ENCODE measurements around the gene ZNF786.
"Not testable (repeated sequence)": the region's sequence is repeated elsewhere in the genome, so short reads cannot be mapped to it uniquely, and the experiment has no call there.

ZNF786 gene

DNA sequence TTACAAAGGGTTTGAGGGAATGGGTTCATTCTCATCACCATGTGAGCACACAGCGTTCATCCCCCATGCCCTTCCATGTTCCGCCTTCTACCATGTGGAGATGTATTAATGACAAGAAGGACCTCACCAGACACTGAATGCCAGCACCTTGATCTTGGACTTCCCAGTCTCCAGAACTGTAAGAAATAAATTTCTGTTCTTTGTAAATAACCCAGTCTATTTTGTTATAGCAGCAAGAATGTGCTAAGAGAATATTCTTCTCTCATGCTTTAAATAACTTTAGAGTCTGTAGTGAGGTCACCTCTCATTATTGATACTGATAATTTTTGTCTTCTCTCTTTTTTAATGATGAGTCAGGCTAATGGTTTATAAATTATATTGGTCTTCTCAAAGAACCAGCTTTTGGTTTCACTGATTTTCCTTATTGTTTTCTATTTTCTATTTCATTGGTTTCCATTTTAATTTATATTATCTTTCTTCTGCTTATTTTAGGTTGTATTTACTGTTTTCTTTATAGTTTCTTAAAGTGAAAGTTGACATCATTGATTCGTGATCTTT, 59.1 kb downstream of the ZNF786 start:
- no peak for DNase-seq (ENCODE audit: low read depth in 2 of 2)

GRCh38 chr7:149030439-149030838, 60.1 kb downstream of the ZNF786 start:
- DNase-seq (ENCODE audit: low read depth in 2 of 2) = not testable (repeated sequence)

- peak; percentile 100 for DNase-seq (ENCODE audit: low read depth in 2 of 2)
Measured at GRCh38 chr7:149028346-149029109, 62.0 kb downstream of the ZNF786 start, which contains the start of gene PDIA4. Gene PDIA4 (minus strand): TSS chr7:149028505. CDS start chr7:149028408, 97 bp downstream.

DNA sequence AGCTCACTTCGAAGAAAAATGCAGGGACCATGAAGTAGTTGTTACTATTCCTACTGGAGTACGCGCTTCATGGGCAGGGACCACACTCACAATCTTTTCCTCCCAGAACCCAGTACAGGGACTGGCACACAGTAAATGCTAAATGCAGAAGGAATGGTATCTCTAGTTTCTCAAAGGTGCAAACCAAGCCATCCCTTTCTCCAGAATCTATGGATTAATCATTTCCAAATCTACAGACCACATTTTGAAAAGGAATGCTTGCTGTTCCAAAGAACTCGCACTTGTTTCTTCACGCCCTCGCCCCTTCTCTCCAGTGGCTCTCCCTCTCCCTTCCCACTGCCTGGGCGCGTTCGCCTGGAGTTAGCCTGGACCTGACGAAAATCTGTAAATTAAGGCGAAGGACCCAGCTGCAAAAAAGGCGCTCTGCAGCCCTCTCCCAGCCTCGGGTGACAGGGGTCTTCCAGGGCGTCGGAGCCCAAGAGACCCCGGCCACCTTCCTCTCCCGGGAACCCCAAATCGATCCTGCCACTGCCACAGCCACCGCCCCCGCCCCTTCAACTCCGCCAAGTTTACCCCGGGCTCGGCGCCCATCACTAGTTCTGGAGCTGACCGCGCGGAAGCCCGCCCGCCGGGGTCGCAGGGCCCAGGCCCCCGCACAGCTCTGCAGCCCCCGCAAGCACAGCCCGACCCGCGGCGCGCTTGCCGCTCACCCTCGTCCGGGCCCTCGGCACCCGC, 62.7 kb downstream of the ZNF786 start:
- no peak for DNase-seq (ENCODE audit: low read depth in 2 of 2)

- no peak for DNase-seq (ENCODE audit: low read depth in 2 of 2)
Measured at GRCh38 chr7:149027055-149027454, 63.5 kb downstream of the ZNF786 start.

DNA sequence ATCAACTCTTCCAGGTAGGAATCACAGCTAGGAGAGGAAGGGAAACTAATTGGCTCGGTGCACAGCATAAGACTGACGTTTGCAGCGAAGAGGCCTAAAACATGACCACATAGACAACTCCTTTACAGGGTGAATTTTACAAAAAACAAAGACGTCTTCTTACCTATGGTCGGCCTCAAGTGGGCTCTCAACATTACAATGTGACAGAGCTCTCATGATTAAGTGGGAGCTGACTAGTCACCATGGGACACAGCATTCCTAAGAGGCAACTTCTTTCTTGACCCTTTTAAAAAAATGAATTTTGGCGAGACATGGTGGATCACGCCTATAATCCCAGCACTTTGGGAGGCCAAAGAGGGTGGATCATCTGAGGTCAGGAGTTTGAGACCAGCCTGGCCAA, 66.9 kb downstream of the ZNF786 start:
- no peak for DNase-seq (ENCODE audit: low read depth in 2 of 2)

DNA sequence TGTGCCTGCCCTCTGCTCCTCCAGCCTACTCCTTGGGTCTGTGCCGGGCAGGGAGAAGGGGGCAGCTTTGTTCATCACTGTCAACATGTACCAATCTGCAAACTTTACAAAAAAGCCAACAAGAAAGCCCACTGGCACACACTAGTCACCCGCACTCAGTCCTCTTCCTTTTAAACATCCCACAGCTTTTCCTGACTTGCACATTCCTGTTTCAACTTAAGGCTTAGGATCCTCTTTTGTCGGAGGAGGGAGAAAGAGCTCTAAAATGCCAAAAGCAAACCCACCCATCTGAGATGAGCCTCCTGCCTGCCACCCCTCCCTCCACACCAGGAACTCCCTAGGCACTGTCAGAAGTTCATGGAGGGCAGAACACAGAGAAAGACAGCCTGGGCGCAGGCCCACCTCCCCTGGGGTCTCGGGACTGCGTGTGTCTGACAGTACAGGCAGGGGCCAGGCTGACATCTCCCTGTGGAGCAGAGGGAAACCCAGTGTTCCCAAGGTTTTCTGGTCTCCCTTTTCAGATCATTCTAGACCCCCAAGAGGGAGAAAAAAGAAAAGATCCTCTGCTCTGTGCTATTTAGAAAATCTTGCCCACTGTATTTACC, 67.7 kb downstream of the ZNF786 start:
- DNase-seq (ENCODE audit: low read depth in 2 of 2) = no peak

DNA sequence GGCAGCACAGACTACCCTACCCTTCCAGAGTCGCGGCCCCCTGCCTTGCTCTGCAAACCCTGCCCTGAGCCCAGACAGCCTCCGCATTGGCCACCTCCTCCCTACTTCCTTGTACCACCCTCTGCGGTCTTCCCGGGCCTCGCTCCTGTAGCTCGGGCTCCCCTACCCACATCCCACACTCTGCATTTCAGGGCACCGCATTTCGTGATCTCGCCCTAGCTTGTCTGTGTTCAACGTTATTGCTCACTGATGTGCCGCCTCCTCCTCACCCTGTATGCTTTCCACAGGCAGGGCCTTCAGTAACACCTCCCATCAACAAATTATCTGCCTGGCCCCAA, 68.8 kb downstream of the ZNF786 start:
- no peak for DNase-seq (ENCODE audit: low read depth in 2 of 2)

- no peak for DNase-seq (ENCODE audit: low read depth in 2 of 2)
Measured at GRCh38 chr7:149020483-149020882, 70.0 kb downstream of the ZNF786 start.
